ENCODE results near the gene POLR2C.

POLR2C gene

GRCh38 chr16:57504491-57504890, 42.0 kb downstream of the POLR2C start:
- no peak for DNase-seq

DNA sequence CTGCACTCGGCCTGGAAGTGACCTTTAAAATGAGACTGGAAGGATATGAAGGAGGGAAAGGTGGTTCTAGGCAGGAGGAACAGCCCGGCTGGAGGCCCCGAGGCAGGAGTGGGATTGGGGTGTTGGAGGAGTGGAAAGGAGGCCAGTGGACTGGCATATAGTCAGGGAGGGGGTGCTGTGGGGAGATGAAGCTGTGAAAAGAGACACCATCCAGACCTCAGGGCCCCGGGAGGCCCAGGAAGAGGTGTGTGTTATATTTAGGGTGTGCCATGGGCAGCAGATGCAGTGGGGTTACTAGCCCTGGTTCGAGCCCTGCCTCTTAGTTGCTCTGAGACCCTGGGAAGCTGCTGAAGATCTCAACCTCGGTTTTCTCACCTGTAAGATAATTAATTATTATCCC, 42.7 kb downstream of the POLR2C start:
- DNase-seq: no peak

DNA sequence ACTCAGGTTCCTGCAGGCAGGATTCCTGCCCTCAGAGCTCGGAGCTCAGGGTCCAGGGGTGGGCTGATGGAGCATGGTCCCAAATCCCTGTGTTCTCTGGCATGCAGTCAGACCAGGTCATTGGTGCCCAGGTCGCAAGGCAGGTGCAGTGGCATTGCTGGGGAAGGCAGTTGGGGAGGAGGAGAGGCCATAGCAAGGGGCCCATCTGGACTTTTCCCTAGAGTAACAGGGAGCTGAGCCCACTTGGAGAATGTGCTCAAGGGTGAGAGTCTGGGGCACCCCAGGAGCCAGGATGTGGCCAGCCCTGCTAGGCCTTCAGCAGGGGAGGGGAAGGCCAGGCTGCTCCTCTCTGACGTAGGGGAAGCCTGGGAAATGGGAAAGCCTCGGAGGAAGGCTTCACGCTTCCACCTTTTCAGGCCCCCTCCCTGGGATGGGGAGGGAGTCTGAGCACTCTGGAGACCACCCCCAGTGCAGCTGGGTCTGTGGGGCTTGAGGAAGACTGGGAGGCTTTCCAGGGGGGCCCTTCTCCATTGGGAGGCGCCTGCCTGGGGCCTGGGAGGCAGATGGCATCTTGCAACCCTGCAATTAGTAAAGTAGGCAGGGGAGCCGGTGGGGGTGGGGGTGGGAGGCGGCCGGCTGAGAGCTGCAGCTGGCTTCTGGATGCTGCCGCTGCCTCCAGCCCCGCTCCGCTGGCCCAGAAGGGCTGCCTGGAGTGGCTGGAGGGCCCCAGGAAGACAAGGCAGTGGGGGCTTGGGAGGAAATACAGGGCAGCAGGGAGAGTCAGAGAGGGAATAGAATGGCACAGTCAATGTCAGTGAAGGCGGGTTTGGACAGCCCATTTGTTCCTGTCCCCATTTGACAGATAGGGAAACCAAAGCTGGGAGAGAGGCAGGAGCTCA, 44.9 kb downstream of the POLR2C start:
- peak; percentile 74 to 88 for DNase-seq

DNA sequence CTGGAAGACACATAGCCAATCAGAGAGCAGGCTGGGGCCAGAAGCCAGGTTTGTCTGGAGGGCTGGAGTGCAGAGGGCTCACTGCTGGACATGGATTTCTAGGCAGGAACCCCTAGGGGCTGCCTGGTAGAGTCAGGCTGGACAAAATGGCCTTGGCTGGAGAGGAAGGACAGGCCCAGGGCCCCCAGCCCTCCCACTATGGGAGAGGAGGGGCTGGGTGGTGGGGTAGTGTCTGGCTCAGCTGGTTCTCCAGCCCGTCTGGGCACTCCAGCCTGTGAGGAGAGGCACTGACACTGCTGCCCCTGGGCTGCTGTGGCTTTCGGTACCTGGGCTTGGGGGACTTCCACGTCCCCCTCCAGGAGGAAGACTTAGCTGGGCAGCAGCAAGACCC, 45.6 kb downstream of the POLR2C start:
- no peak for DNase-seq

- DNase-seq: no peak
These were observed 46.9 kb downstream of the POLR2C start for GRCh38 chr16:57509231-57509923.

DNA sequence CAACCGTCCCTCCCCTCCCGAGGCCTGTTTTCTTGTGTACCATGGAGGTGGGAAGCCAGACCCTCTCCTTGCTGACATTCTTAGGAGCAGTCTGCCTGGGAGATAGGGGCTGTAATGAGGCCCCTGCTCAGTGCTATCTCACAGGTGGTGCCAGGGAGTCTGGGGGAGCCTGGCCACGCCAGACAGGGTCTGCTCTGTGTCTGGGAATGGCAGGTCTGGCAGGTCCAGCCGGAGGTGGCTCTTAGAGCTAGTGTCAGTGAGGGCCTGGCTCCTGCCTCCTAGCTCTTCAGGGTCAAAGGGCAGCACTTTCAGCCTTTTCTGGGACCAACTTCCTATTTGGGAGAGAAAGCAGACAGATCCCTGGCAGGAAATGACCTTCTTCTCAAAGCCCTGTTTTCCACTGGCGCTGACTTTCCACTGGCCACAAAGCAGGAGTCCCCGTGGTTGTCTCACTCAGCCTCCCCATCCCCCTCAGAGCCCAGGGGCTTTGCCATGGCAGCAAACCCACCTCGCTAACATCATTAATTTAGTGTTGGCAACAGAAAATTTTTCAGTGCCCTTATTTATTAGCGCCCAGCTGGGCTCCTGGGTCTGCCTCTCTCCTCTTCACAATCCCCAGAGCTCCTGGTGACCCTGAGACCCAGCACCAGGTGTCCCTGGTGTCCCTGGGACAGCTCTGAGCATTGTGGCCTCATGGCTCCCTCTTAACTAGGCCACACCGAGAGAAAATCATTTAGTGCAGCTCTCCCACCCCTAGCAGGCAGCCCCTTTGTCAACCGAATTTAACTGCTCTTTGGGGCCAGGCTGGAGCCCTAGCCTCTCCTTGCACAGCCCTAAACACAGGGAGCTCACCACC, 47.8 kb downstream of the POLR2C start:
- DNase-seq: no peak

GRCh38 chr16:57512296-57513001, 50.0 kb downstream of the POLR2C start:
- DNase-seq: no peak

- no peak for DNase-seq
These were observed 51.1 kb downstream of the POLR2C start for GRCh38 chr16:57513371-57514102.

DNA sequence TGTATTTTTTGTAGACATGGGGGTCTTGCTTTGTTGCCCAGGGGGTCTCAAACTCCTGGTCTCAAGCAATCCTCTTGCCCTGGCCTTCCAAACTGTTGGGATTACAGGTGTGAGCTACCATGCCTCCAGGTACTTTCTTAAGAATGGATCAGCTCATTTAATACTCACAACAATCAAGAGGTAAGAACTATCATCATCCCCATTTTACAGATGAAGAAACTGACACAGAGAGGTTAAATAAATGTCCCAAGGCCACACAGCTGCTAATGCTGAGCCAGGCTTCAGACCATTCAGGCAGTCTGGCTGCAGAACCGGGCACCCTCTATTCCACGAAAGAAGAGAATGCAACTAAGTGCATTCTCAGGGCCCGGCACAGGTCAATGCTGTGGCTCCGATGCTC, 51.9 kb downstream of the POLR2C start:
- DNase-seq: no peak

- no peak for DNase-seq
These were observed 52.5 kb downstream of the POLR2C start for GRCh38 chr16:57514791-57515600.

- DNase-seq: no peak
These were observed 53.8 kb downstream of the POLR2C start for GRCh38 chr16:57516176-57516725.

GRCh38 chr16:57516773-57517172, 54.3 kb downstream of the POLR2C start:
- no peak for DNase-seq

DNA sequence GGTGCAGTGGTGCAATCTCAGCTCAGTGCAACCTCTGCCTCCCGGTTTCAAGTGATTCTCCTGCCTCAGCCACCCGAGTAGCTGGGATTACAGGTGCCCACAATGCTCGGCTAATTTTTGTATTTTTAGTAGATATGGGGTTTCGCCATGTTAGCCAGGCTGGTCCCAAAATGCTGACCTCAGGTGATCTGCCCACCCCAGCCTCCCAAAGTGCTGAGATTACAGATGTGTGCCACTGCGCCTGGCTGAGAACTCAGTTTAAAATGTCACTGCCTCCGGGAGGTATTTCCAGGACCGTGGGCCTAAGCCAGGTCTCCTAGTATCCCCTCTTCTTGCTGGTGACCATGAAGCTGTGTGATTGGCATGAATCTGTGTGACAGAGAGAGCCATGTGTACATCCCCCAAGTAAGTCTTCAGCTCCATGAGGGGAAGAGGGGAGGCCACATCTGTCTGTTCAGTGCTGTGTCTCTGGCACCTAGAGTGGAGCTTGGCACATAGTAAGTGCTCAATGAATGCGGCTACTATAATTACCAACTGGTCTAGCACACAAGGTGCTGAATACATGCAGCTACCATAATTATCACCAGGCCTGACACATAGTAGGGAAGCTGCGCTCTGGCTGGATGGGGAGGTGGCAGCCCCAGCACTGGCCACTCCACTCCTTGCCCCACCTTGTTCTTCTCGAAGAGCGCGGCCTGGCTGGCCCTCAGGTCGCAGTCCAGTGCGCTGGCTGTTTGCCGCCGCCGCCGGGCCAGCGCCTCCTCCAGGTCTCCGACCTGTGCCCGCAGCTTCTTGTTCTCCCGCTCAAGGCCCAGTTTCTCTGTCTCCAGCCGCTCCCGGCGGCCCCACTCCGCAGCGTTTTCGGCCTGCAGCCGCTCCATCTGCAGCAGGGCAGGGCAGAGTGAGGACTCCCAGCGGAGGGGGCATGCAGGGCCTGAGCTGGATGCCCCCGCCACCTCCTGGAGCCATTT, 55.2 kb downstream of the POLR2C start:
- no peak for DNase-seq

DNA sequence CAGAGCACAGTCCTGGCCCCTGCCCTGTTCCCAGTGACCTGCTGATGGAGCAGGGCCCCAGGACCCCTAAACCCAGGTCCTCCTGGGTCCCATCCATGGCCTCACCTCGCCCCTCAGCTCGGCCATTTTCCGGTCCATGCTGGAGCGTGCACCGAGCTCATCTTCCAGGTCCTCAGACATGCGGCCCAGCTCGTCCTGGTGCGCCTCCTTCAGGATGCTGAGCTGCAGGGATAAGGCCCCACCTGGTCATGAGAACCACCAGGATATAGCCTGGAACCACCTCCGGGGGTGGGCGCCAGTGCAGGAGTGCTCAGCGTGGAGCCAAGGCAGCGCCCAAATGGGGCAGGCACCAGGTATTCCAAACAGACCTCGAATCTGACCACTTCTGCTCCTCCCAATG, 56.0 kb downstream of the POLR2C start:
- no peak for DNase-seq

DNA sequence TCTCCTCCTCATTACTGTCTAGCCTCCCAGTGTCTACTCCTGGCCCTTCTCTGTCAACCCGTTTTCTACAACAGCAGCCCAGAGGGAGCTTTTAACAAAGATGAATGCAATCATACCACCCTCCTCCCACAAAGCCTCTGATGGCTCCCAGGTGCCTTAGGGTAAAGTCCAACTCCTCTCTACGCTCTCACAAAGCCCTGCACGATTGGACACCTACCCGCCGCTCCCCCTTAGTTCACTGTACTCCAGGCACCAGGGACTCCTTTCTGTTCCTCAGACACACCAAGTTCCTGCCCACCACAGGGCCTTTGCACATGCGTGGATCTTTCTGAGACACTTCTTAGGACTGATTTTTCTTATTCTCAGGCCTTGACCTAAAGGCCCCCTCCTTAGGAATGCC, 56.4 kb downstream of the POLR2C start:
- no peak for DNase-seq

- peak; percentile 45 to 62 for DNase-seq
These were observed 57.4 kb downstream of the POLR2C start for GRCh38 chr16:57519796-57520360.
